GM18508 (cell line): ENCODE data around the gene CD180.
A peak's percentile ranks its signal among the peaks of the same experiment; 100 is the strongest.

Source experiments
- ATAC-seq: cut with Tn5 transposase; IDR thresholded peaks from one replicate; pipeline ENCODE4 v1.9.1; 2021; ENCODE audit warnings: moderate number of reproducible peaks; ENCODE audit not compliant: insufficient read depth, unreplicated experiment

Gene CD180

GRCh38 chr5:67196537-67197059, at the start of gene CD180:
Gene CD180, minus strand, starts transcription at chr5:67196799. Its CDS starts 158 bp downstream, at chr5:67196641.
- ATAC-seq, result no peak

- ATAC-seq, result no peak
Observed at GRCh38 chr5:67246108-67246507, 49.5 kb upstream of the CD180 start.

- ATAC-seq, result no peak
Observed at GRCh38 chr5:67245259-67245846, 48.8 kb upstream of the CD180 start.

- no peak for ATAC-seq
Observed at GRCh38 chr5:67244345-67244793, 47.8 kb upstream of the CD180 start.

GRCh38 chr5:67243944-67244343, 47.3 kb upstream of the CD180 start:
- ATAC-seq, result no peak

GRCh38 chr5:67243349-67243748, 46.8 kb upstream of the CD180 start:
- no peak for ATAC-seq

GRCh38 chr5:67241326-67241725, 44.7 kb upstream of the CD180 start:
- no peak for ATAC-seq

- no peak for ATAC-seq
Observed at GRCh38 chr5:67240846-67241245, 44.2 kb upstream of the CD180 start.

- ATAC-seq, result no peak
Observed at GRCh38 chr5:67240065-67240464, 43.5 kb upstream of the CD180 start.

GRCh38 chr5:67238191-67238590, 41.6 kb upstream of the CD180 start:
- ATAC-seq, result no peak

GRCh38 chr5:67235399-67236110, 39.0 kb upstream of the CD180 start:
- ATAC-seq, result no peak

- ATAC-seq, result no peak
Observed at GRCh38 chr5:67234671-67235176, 38.1 kb upstream of the CD180 start.

- no peak for ATAC-seq
Observed at GRCh38 chr5:67233075-67233474, 36.5 kb upstream of the CD180 start.

GRCh38 chr5:67223211-67223610, 26.6 kb upstream of the CD180 start:
- no peak for ATAC-seq

GRCh38 chr5:67222243-67223025, 25.8 kb upstream of the CD180 start:
- peak; percentile 30 for ATAC-seq

- ATAC-seq, result peak; percentile 85
Observed at GRCh38 chr5:67221487-67222242, 25.1 kb upstream of the CD180 start.

- ATAC-seq, result no peak
Observed at GRCh38 chr5:67216564-67216963, 20.0 kb upstream of the CD180 start.

- ATAC-seq, result peak; percentile 100
Observed at GRCh38 chr5:67215519-67216471, 19.2 kb upstream of the CD180 start.
